ENCODE data around the gene LSM10.
A peak's percentile ranks its signal among the peaks of the same experiment; 100 is the strongest.

LSM10 gene

GRCh38 chr1:36406440-36406839, 8.7 kb upstream of the LSM10 start:
- no peak for DNase-seq

- no peak for DNase-seq
These were observed 4.8 kb upstream of the LSM10 start for GRCh38 chr1:36402504-36402890.

DNA sequence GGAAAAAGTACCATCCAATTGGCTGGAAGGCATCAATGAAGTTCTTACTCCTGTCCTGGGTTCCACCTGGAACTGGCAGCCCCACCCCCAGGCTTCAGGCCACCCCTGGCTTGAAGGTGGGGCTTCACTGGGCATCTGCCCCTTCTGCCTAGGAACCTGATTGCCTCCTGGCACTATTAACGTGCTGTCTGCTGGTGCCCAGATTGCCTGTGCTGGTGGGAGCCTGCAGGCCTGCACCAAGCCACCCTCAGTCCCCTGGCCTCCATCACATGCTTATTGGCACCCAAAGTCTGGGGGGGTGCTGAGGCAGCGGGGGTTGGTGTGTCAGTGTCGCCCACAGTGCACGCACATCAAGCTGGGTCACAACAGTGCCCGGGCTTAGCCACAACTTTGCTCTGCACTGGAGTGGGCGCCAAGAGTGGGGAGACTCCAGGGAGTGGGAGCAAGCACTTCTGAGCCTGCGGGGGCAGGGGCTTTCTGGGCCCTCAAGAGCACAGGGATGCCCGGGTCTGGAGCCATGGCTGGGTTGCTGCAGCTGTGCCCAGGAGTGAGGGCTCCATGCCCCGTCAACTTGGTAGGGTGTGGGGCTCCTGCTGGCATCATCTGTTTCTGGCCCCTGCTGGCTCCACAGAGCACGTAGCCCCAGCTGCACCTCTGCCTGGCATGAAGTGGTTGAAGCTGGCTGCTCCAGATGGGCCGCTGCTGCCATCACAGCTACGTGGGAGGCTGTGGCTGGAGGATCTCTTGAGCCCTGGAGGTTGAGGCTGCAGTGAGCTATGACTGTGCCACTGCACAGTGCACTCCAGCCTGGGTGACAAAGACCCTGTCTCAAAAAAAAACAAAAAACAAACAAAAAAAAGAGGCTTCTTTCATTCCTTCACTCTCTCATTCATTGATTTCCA, 4.1 kb upstream of the LSM10 start:
- DNase-seq: no peak

DNA sequence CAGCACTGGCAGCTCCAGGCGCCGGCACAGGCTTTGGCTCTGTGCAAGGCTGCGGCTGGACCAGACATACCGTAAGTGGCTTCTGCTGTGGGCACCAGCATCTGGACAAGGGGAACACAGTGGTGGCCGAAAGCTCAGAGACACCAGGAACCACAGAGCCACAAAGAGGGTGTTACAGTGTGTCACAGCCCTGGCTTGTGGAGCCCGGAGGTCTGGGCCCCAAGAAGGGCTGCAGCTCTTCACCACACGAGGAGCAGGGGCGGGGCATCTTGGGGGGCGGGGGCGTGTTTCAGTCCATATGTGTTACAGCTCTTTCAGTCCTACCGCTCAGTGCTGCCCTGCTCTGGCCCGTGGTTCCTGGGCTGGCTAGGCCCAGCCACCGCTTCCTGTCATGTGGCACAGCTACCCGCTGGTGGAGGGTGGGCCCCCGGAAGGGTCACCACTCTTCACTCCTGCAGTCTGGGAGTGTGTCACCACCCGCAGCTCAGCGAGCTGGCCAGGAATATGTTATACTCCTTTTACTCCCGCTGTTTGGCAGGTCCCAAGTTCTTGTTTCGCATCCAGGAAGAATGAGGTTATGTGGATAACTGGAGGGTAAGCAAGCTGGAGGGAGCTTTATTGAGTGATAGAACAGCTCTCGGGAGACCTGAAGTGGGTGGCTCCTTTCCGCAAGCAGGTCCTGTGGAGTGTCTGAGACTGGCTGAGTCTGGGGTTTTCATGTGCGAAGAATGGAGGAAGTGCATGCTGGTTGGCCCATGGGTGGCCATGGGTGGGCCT, 3.3 kb upstream of the LSM10 start:
- no peak for DNase-seq

DNA sequence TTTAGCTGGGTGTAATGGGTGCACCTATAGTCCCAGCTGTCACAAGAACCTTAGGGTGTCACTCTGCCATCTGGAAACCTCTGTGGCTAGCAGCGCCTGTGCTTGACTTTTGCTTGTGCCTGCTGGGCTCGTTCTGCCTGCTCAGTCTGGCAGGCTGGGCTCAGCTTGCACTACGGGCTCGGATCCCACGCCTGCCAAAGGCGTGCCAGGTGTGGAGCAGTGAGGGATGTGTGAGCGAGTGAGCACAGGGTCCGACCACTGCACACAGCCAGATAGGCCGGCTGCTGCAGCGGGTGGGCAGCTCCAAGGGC, 2.8 kb upstream of the LSM10 start:
- DNase-seq: no peak

- DNase-seq: no peak
These were observed 766 bp upstream of the LSM10 start for GRCh38 chr1:36398370-36398977.

- DNase-seq: no peak
These were observed 678 bp downstream of the LSM10 start for GRCh38 chr1:36397083-36397377.

- no peak for DNase-seq
These were observed 1.3 kb downstream of the LSM10 start for GRCh38 chr1:36396359-36396758.

DNA sequence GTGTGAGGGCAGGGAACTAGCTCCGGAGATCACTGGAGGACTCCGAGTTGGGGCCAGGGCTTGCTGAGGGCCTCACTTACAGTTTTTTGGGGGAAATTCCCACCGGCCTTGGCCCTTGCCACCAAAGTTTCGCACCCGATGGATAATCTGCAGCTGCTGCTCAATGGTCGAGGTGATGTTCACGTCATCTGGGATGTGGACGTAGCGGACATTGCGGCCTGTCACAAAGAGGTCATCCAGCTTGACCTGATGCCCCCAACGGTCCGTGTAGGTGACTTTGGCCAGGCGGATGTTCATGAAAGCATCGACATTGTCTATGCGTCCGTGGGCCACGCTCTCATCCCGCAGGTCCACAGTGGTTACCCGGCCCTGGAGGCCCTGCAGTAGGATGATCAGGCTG, 4.0 kb downstream of the LSM10 start:
- no peak for DNase-seq

DNA sequence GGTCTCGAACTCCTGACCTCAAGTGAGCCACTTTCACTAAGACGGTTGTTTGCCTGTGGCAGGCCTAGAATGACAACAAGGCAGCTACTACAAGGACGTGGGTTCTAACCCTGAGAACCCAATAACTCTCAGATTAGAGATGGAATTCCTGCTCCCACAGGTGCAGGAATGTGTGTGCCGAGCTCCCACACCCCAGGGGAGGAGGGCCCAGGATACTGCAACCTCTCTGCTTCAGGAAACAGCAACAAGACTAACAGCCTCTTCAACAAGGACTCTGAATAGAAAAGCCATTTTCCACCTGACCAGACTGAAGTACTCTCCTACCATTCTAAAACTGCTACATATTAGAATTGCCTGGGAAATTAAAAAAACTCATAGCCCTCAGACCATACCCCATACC, 4.9 kb downstream of the LSM10 start:
- DNase-seq: no peak

GRCh38 chr1:36391271-36391670, 6.4 kb downstream of the LSM10 start:
- DNase-seq: no peak

DNA sequence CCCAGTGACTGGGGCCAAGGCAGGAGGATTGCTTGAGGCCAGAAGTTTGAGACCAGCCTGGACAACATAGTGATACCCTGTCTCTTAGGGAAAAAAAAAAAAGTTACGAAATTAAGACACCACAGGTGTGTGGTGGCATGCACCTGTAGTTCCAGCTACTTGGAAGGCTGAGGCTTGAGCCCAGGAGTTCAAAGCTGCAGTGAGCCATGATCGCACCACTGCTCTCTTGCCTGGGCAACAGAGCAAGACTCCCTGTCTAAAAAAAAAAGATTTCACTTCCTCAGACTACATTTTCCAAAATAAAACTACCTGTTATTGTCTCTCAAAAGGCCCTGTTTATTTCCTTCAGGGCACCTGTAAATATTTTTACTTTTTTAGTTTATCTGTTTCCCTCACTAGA, 7.3 kb downstream of the LSM10 start:
- DNase-seq: no peak

GRCh38 chr1:36389999-36390398, 7.7 kb downstream of the LSM10 start:
- DNase-seq: no peak

- DNase-seq: no peak
These were observed 8.4 kb downstream of the LSM10 start for GRCh38 chr1:36389261-36389660.

GRCh38 chr1:36387141-36387949, 10.4 kb downstream of the LSM10 start:
- DNase-seq: no peak

- peak; percentile 37 for DNase-seq
These were observed 11.2 kb downstream of the LSM10 start for GRCh38 chr1:36386265-36387140.

DNA sequence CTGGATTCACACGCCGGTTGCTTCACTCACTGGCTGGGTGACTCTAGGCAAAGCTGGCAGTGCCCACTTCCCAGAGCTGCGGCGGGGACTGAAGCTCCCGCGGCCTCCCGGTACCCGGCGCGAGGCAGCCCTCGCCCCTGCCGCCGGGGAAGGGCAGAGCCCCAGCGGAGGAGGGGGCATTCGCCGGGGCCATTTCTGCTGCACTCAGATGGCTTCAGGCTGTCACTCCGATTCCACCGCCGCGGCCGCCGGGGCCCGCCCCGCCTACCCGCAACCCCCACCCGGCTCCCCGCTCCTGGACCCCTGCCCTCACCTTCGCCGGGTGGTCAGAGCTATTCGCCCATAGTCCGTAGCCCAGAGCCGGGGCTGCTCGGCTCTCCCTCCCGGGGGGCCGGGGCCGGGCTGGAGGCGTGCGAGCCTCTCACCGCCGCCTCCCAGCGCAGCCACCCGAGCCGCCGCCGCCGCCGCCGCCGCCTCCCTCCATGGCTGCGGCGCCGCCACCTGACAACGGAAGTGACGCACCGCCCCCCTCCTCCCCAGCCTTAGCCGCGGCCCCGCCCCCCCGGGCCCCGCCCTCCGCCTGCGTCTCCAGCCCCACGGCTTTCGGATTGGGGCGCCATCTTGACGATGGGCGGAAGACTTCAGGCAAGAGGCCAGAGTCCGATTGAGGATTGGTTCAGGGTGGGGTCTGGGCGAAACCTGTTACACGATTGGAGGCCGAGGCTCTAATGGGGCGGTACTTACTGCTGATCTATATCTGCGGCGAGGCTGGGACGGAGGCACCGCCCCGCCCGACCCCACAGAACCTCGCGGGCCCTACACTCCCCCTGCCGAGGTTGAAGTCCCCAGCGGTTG, 12.1 kb downstream of the LSM10 start, which contains the start of gene STK40:
Gene STK40 (minus strand): TSS at position 515 of the 855 bp plus-strand sequence. CDS start 24,592 bp downstream, outside the sequence.
- peak; percentile 89 for DNase-seq

GRCh38 chr1:36384542-36385409, 12.9 kb downstream of the LSM10 start:
- peak; percentile 31 for DNase-seq

GRCh38 chr1:36383240-36383639, 14.5 kb downstream of the LSM10 start:
- no peak for DNase-seq

DNA sequence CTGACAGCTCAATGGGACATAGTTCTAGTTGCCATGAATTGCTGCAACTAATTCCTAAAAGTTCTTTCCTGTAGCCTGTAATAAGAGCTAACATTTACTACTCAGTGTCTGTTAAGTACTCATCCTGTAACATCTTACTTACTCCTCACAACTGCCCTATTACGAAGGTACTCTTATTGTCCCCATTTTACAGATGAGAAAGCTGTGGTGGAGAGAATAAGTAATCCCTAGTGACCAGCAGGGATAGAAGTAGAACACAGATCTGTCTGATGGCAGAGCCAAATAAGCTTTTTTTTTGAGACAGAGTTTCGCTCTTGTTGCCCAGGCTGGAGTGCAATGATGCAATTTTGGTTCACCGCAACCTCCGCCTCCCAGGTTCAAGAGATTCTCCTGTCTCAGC, 15.0 kb downstream of the LSM10 start:
- DNase-seq: no peak
